ENCODE measurements around the gene GRB7.

Gene GRB7

DNA sequence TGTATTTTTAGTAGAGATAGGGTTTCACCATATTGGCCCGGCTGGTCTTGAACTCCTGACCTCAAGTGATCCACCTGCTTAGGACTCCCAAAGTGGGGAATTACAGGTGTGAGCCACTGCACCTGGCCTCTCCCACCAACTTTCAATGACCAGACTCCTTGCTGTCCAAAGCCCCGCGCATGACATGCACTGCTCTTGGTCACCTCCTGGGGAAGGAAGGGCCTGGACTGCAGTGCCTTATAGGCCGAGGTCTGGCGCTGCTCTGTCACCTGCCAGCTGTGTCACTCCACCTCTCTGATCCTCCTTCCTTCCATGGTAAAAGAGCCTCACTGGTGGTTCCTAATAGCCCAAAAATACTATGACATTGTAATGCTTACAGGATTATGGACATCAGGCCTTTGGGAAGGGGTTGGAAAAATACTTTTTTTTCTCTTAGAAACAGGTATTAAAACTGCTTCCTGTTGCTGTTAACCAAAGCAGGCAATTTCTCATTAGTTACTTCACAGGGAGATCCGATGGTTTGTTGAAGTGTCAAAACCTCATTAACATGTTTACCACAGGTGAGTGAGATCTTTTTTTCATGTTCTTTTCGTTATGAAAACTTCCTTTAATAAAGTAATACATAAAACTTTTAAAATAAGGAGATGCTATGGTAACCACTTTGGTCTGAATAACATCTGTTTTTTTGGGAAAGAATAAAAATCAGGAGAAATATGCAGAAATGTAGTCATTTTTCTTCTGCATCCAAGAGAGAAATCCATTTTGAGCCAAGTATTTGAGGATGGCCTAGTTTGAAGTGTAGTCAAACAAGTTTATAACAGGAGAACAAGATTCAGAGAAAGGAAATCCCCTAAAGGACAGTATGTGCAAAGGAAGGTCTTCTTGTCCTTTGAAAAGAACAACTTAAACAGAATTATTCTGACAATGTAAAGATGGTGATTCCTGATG is 35.5 kb downstream of the GRB7 start:
- no peak for DNase-seq (ENCODE audit: low read depth in 2 of 2)

DNA sequence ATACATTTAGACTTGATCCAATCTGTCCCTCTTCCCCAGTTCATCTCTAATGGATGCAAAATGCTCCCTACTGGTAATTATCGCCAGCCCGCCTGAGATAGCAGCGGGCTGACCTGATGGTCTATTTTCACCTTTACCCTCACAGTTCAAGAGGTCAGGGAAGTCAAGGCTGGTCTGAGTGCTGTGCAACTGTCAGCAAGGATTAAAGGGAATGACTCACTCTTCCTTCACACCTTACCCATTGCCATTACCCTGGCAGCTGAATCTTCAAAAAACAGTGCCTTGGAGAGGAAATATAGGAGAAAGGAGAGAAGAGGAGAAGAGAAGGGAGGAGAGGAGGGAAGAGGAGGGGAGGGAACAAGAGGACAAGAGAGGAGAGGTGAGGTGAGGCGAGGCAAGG is 36.3 kb downstream of the GRB7 start:
- no peak for DNase-seq (ENCODE audit: low read depth in 2 of 2)

DNA sequence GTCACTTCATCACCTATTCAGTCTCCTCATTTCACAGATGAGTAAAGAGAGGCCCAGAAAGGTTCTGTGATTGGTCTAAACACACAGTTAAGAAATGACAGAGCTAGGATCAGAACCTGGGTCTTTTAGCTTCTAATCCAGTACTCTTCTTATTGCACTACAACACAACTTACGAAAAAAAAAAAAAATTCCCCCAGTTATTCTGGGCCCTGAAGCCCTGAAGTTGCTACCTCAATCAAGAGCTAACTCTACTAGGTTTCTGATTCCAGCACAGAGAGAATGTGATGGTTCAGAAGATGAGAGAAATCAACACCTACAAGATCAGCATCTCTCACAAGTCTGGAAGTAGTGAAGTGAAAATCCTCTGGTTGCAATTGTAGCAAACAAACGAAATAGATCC is 37.3 kb downstream of the GRB7 start:
- DNase-seq (ENCODE audit: low read depth in 2 of 2), result no peak

DNA sequence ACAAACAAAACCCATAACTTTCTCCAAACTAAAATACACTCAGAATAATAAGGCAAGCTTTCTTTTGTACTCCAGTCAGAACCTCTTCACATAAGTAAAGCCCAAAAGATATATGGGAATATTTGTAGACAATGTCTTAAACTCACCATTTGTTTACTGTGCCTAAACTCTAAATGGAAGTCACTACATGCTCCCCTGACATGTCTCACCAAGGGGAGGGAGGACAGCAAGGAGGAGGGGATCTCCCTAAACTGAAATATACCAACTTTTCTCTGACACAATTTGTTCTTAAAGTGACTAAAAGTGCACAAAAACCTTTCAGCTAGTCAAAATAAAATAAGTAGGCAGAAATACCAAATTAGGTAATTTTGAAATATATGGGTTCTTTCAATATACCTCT is 38.5 kb downstream of the GRB7 start:
- no peak for DNase-seq (ENCODE audit: low read depth in 2 of 2)

DNA sequence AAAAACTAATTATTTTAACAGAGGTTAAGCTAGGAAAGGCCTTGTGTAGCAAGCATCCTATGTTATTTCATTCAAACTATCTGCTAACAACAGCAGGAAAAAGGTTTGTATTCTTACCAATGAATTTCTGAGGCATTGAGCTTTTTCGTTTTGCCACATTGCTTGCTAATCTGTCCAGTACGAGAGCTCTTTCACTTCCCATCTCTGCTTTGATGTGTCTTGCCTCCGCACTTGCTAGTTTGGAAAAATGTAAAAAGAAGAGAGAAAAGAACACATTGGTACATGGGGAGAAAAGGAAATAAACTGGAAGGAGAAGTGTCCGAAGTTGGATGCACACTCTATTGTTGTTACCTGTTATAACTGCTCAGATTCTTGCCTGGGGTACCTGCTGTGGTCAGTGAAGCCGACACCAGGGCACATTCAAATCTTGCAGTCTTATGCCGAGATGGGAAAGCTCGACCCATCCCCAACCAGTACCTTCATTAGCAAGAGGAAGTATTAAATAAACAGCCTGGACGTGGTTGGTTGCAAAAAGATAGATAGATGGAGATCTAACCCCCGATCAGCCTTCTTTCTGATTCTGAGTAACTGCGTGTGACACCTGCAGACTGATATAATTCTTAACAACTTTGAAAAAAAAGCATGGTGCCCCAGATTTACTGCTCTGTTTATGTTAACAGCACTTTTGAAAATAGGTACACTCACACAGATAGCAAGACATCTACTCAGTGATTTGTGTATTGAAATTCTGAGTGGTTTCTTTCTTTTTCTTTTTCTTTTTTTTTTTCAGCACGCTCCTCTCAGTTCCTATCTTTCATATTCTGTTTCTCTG is 40.0 kb downstream of the GRB7 start:
- no peak for DNase-seq (ENCODE audit: low read depth in 2 of 2)

DNA sequence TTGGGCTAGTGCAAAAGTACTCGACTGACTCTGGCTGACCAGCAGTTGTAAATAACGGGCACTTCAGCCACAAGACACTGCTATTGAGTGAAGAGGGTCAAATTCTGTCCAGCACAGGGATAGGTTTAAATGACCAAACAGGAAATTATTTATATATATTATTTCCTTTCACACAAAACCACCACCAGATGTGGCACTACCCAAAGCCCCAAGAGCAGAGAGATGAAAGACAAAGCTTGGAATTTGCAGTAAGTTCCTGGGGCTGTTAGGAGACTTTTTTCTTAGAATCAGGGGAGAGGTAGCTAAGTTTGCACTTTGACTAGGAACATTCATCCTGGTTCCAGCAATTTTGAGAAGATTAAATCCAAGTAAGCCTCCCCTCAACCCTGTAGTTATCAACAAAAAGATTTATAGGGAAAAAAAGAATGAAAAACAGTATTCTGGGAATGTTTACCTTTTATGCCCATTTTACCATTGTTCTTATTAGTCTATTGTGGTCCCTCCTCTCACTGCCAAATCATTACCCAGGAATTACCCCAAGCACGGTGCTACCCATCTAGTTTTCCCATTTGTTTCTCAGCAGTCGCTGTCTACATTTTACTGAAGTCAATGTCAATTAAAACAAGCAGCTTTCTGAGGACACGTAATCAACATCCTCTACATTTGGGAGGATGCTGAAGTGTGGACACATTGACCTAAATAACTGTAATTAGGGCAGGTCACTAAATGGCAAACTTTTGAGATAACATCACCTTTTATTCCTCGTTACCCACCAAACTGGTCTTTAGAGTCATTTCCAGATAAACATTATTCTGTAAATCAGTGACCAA is 43.5 kb downstream of the GRB7 start:
- no peak for DNase-seq (ENCODE audit: low read depth in 2 of 2)

DNA sequence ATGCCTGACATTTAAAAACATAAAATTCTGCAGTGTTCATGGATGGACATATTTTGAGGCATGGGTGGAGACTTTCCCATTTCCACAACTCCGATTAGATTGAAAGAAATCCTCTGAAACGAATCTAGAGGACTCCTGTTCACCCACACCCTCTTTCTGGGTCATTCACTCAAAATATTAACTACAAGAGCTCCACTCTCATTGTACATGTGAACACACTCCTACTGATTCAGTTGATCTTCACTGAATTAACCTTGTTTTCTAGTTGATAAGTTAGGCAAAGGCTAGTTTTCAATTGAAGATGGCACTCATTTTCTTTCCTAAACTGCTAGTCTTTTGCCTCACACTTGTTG is 44.1 kb downstream of the GRB7 start:
- DNase-seq (ENCODE audit: low read depth in 2 of 2), result no peak

DNA sequence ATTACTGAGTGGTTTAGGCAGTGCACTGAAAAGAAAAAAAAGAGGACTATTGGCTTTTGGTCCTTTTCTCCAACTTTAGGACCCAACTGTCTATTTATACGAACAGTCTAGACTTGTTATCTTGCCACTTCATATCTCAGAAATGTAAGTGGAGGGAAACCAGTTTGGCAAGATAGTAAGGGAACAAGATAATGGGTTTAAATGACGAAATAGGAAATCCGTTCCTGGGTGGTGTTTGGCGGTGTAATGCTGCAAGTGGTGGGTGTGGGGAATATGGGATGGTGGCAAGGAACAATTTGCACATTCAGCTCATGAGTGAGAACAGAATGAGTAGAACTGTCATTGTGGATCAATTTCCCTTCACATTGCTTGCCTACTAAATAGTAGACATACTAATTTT is 44.7 kb downstream of the GRB7 start:
- DNase-seq (ENCODE audit: low read depth in 2 of 2), result no peak

DNA sequence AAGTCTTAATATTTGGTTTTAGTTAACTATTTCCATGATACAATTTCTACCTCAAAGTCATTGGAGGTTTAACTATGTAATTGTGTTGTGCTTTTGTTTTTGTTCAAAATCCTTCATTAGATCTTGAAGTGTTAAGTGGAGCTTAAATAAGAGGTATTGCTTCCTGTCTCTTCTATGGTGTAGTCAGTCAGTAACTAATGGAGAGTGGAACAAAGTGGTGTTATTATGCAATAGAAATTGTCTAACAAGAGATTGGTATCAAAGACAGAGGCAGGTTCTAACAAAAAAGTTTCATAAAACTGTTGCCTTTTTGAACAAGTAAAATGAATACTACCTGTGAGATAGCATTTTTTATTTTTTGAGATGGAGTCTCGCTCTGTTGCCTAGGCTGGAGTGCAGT is 45.2 kb downstream of the GRB7 start:
- no peak for DNase-seq (ENCODE audit: low read depth in 2 of 2)

DNA sequence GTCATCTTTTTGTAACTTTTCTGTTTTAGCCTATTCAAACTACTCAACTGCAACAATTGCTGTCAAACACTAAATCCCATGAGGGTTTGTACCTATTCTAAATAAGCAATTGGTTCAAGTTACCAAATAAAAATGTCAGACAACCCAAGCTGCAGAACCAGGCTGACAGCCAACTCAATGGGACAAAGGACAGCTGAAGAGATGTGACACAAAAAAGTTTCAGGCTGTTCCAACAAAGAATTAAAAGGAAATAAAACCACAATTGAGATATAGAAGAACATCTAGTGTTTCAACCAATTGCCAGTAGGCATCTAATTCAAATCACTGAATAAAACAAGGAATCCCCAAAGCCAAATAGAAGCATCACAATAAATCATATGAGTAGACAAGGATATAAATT is 49.3 kb downstream of the GRB7 start:
- DNase-seq (ENCODE audit: low read depth in 2 of 2), result no peak

DNA sequence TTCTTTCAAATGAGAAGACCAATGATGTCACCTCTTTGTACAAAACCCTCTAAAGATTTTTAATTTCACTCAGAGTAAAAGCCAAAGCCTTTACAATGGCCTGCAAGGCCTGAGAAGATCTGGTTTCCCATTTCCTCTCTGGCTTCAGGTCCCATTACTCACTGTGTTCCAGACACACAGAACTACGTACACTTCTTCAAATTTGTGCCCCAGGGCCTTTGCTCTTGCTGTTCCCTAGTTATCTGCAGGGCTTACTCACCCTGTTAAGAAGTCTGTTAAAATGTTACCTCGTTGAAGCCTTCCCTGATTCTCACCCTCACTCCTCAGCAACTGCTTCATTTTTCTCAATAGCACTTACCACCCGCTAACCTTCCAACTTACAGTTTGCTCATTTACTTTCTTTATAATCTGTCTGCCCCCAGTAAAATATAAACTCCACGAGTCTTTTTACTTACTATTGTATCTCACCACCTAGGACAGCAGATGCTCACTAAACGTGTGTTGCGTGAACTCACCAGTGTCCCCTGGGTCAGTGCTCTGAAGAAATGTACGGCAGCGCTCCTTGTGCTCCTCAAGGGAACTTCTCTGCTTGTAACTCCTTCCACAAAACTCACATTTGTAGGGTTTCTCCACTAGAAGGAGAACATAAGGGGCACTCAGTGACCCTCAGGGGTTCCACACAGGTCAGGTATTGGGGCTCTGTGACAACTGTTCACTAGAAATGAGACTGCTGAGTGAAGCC is 50.2 kb downstream of the GRB7 start:
- no peak for DNase-seq (ENCODE audit: low read depth in 2 of 2)

DNA sequence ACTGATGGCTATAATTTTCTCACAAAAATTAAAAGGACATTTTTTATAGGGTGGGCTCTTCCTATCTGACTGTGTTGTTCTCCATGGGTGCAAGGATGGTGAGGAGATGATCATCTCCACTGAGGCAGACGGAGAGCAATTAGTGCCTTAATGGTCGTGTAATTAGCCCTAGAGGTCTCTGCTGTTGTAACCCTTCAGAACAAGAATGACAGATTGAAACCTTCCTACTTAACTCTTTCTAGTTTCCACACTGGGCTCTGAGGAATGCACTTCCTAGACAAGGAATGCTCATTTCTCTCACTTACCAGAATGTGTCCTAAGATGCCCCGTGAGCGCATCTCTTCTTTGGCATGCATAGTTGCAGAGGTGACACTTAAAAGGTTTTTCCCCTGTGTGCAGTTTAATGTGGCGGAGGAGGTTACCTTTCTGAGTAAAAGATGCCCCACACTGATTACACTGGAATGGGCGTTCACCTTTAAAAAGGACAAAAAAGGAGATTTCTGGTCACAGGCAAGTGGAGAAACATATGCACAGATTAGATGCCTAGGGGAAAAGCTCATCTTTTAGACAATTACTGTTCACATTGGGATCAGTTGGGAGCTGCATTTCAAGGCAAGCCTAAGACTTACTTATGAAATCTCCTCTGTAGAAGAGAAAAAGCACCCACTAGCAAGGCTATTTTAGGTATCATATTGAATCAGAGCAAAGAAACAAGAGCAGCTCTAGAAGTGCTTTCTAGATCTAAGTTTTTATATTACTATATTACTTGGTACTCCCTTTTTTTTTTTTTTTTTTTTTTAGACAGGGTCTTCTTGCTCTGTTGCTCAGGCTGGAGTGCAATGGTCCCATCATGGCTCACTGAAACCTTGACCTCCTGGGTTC is 53.6 kb downstream of the GRB7 start:
- DNase-seq (ENCODE audit: low read depth in 2 of 2), result no peak

DNA sequence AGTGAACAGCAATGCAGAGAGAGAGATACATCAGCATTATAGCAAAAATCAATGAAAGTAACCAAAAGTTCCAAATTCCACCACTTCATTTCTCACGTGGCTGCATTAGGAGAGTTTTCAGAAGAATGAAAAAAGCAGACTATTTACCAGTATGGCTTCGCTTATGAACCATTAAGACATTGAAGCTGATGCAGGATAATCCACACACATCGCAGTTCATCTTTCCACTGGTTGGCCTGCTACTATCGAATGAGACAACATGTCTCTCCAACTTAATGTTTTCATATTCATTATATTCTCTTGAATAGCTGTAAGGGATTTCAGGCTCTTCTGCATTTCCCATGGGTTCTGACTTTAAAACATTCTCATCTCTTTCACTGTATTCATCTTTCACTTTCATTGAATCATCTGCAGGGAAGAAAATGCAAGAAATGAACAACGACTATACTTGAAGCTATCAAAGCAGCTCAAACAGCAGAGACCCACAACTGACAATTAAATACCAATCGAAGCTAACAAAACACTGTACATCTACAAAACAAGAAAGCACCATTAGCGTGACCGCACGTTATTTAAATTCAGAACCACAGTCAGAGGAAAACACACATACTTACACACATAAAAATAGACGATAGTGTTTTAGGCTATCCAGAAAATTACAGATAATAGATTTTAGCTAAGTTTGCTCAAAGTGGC is 54.9 kb downstream of the GRB7 start:
- DNase-seq (ENCODE audit: low read depth in 2 of 2), result no peak

DNA sequence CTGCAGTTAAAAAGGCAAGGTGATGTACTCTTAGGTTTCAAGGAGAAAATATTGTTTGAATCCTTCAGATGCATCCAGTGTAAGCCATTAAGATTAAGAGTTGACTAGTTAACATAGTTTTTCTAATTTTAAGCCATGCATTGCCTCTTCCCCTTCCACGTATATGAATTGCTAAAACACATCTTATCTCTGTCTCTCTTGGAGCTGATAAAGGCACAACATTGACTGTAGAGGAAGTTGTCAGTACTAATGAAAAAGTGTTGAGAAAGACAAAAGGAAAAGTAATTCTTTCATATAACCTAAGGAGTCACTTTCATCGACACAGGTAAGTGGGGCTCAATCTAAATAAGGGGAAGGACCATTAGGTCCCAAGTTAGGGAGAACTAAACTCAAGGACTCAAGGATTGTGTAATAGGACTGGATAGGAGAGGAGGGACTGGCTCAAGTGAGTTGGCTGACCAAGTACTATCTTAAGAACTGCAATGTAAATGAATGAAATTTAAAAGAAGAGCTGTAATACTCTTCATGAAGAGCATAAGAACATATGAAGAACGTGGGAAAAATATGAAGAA is 55.6 kb downstream of the GRB7 start:
- no peak for DNase-seq (ENCODE audit: low read depth in 2 of 2)

DNA sequence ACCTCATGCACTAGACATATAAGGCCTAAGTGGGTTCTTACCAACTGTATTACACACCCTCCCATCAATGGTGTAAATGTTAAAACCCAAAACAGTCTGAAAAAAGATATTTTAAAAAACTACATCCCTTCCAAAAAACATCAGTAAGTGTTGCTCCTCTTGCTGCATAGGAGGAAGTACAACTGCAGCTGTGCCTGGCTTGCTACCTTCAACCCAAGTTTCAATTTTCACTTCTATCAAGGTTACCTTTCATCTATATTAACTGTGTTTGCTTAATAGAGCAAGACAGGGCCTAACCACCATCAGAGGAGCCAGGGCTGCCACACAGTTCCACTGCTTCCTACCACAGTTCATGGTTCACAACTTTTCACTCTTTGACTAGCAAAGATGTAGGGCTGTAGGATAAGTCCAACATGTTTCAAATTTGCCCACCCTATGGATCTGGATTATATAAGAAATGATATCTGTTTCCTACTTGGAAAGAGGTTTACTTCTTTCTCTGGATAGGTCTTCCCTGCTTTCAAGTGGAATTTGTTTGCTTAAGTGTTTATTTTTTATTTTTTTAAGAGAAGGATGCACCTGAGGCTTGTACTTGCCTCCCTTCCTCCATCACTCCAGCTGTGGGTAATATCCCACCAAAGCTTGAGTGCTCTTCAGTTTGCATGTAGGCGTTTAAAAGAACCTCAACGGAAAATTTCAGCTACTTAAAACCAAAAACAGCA is 56.7 kb downstream of the GRB7 start:
- DNase-seq (ENCODE audit: low read depth in 2 of 2), result no peak

Data from stimulated activated CD4-positive, alpha-beta T cell treated with anti-CD3 and anti-CD28 coated beads, Interleukin-1b, Interleukin-23, amount 100 ng/mL, for 1 hour (primary cell).